ENCODE data around the gene MXRA7. TPM values are rescaled to one million over a fixed set of nuclear protein-coding genes. Genes with fewer than 3 reads are reported as not detected.

The MXRA7 gene
- total RNA-seq, 4 donors from 2014 or later: 31.0 to 633 (median 52.5) TPM

- Histone ChIP-seq H3K9me3 (no peaks in the 10 kb centered on the region), H3K4me1 (peaks cover 30 to 70% (median 46%) of the 10 kb centered on the region in 4 donors), H3K27me3 (no peaks in the 10 kb centered on the region), H3K4me3 (peak within 1 kb of the TSS; percentile 82 to 100 (median 93)), H3K27ac (peak within 1 kb of the TSS; percentile 99 to 100 (median 100)), H3K36me3 (peaks cover 0 to 40% (median 13%) of the 10 kb centered on the region in 4 donors)
- 0 to 1% methylated on average over 1 to 60 of the region's 60 CpGs for WGBS, 2 donors (ENCODE audit: low coverage in 1 of 2)
- in situ Hi-C loops (cut with MboI; ENCODE audit: low pct_ligation_motif_present in 1 of 4, low pct_unique_long_range_greater_than_20kb in 1 of 4, low sequenced_read_pairs in 3 of 4): no loop called here
- DNase-seq: peak; percentile 98
- intact Hi-C loops (cut with DNase I; ENCODE audit: low total_unique reads): no loop called here
- TF ChIP-seq EP300 (IDR thresholded peaks at IDR 0.05; ENCODE audit: low read depth) (no peak), POLR2AphosphoS5 (IDR thresholded peaks at IDR 0.05) (peak; percentile 99 to 100 (median 100)), POLR2A (IDR thresholded peaks at IDR 0.05) (peak; percentile 100), CTCF (IDR thresholded peaks at IDR 0.05) (no peak)
Measured at GRCh38 chr17:76737082-76737675, 26.4 kb upstream of the MXRA7 start, which contains the start of gene SRSF2. SRSF2 (minus strand) TSS chr17:76737331; CDS start chr17:76737160, 171 bp downstream.

GRCh38 chr17:76736349-76737081, 25.8 kb upstream of the MXRA7 start:
- Histone ChIP-seq H3K4me3 (peak overlapping the region; percentile 82 to 100 (median 93)), H3K9me3 (no peaks in the 10 kb centered on the region), H3K4me1 (peaks cover 37 to 76% (median 47%) of the 10 kb centered on the region in 4 donors), H3K27ac (peak overlapping the region; percentile 99 to 100 (median 100)), H3K27me3 (no peaks in the 10 kb centered on the region), H3K36me3 (peaks cover 0 to 37% (median 10%) of the 10 kb centered on the region in 4 donors)
- TF ChIP-seq CTCF (IDR thresholded peaks at IDR 0.05) (peak; percentile 20 to 57 (median 31)), EP300 (IDR thresholded peaks at IDR 0.05; ENCODE audit: low read depth) (no peak), POLR2AphosphoS5 (IDR thresholded peaks at IDR 0.05) (peak in 2 of 3 donors; percentile 64 to 65), POLR2A (IDR thresholded peaks at IDR 0.05) (peak; percentile 50)
- intact Hi-C loops (cut with DNase I; ENCODE audit: low total_unique reads): no loop called here
- in situ Hi-C loops (cut with MboI; ENCODE audit: low pct_ligation_motif_present in 1 of 4, low pct_unique_long_range_greater_than_20kb in 1 of 4, low sequenced_read_pairs in 3 of 4): no loop called here
- 1% methylated on average over 54 of the region's 117 CpGs; no CpG with 5 or more reads in 1 of the 2 donors for WGBS, 2 donors (ENCODE audit: low coverage in 1 of 2)
- DNase-seq: peak; percentile 82

GRCh38 chr17:76735586-76736348, 25.0 kb upstream of the MXRA7 start:
- Histone ChIP-seq H3K9me3 (no peaks in the 10 kb centered on the region), H3K27ac (peak overlapping the region; percentile 99 to 100 (median 100)), H3K4me3 (peak overlapping the region; percentile 82 to 100 (median 93)), H3K27me3 (no peaks in the 10 kb centered on the region), H3K36me3 (peaks cover 0 to 37% (median 9%) of the 10 kb centered on the region in 4 donors), H3K4me1 (peaks cover 39 to 75% (median 47%) of the 10 kb centered on the region in 4 donors)
- in situ Hi-C loops (cut with MboI; ENCODE audit: low pct_ligation_motif_present in 1 of 4, low pct_unique_long_range_greater_than_20kb in 1 of 4, low sequenced_read_pairs in 3 of 4): no loop called here
- intact Hi-C loops (cut with DNase I; ENCODE audit: low total_unique reads): no loop called here
- WGBS, 2 donors (ENCODE audit: low coverage in 1 of 2): 0 to 4% methylated on average over 5 to 20 of the region's 20 CpGs
- DNase-seq: no peak
- TF ChIP-seq POLR2AphosphoS5 (IDR thresholded peaks at IDR 0.05) (no peak), CTCF (IDR thresholded peaks at IDR 0.05) (no peak), POLR2A (IDR thresholded peaks at IDR 0.05) (no peak), EP300 (IDR thresholded peaks at IDR 0.05; ENCODE audit: low read depth) (no peak)

Data from transverse colon (tissue), 4 donors.